Measurements from ENCODE around the gene HACL1. TPM values are rescaled to one million over a fixed set of nuclear protein-coding genes. Genes with fewer than 3 reads are reported as not detected.
"Not testable (repeated sequence)": the region's sequence is repeated elsewhere in the genome, so short reads cannot be mapped to it uniquely, and the experiment has no call there.

Gene HACL1
- total and polyA plus RNA-seq, 4 experiments from 2014 or later: 36.8 to 44.4 (median 40.6) TPM

GRCh38 chr3:15614958-15615357 lies 13.6 kb upstream of the HACL1 start:
- no peak overlapping the region for H3K4me3 ChIP-seq (ENCODE audit: low read length in 2 of 2)
- no peak overlapping the region for H3K27ac ChIP-seq (ENCODE audit: low read depth, low read length)
- ChIA-PET CTCF (ENCODE audit: partially characterized antibody) (no interaction called here), POLR2A (ENCODE audit: partially characterized antibody) (no interaction called here)
- no peaks in the 10 kb centered on the region for H3K27me3 ChIP-seq (ENCODE audit: insufficient read depth, low read length)
- H3K36me3 Mint-ChIP-seq: peaks cover 11 to 27% of the 10 kb centered on the region in 2 donors
- peak overlapping the region in 1 of 7 donors; percentile 52 for H3K27ac Mint-ChIP-seq
- no peaks in the 10 kb centered on the region for H3K4me1 ChIP-seq (ENCODE audit: insufficient read depth, low read length)
- H3K9me3 ChIP-seq (ENCODE audit: control insufficient read depth in 1 of 2, low read length in 2 of 2): no peaks in the 10 kb centered on the region
- no peaks in the 10 kb centered on the region for H3K27me3 Mint-ChIP-seq
- no peaks in the 10 kb centered on the region for H3K36me3 ChIP-seq (ENCODE audit: insufficient read depth, low read length)
- DNase-seq: no peak
- peaks cover 5 to 19% (median 8%) of the 10 kb centered on the region in 4 donors for H3K4me1 Mint-ChIP-seq
- intact Hi-C loops (cut with micrococcal nuclease): no loop called here
- H3K4me3 Mint-ChIP-seq: no peak overlapping the region
- peaks cover 2 to 15% (median 12%) of the 10 kb centered on the region in 8 donors for H3K9me3 Mint-ChIP-seq

DNA sequence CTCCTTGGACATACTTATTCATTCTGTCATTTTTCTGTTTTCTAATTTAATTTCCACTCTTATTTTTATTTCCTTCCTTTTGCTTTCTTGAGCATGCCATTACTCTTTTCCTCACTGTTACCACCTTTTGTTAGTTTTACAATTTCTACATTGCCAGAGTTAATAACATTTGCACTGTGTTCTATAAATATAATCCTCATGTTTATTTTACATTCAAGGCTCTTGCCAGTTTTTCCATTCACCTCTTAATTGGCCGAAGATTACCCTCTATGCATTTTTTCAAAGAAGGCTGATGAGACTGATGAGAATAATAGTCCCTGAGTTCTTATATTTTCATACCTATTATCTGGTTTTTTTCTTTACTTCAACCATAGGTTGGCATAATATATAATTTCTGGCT lies 10.6 kb upstream of the HACL1 start:
- POLR2A ChIA-PET (ENCODE audit: partially characterized antibody): interaction anchor here (2.4 kb wide), 1 partner anchor 10 kb away, joined by 10 read pairs; the partner anchor contains the start of genes BTD and HACL1
- CTCF ChIA-PET (ENCODE audit: partially characterized antibody): interaction anchor here (1.3 kb wide), 1 partner anchor 15 kb away, joined by 4 read pairs; no protein-coding TSS in a partner anchor

GRCh38 chr3:15611018-15611417 lies 9.6 kb upstream of the HACL1 start:
- no peak overlapping the region for H3K4me3 ChIP-seq (ENCODE audit: low read length in 2 of 2)
- intact Hi-C loops (cut with micrococcal nuclease): no loop called here
- no peaks in the 10 kb centered on the region for H3K36me3 ChIP-seq (ENCODE audit: insufficient read depth, low read length)
- Mint-ChIP-seq H3K27ac (no peak overlapping the region), H3K36me3 (peaks cover 8 to 31% of the 10 kb centered on the region in 2 donors), H3K9me3 (no peaks in the 10 kb centered on the region), H3K4me1 (peaks cover 3 to 18% (median 12%) of the 10 kb centered on the region in 4 donors), H3K4me3 (no peak overlapping the region), H3K27me3 (no peaks in the 10 kb centered on the region)
- DNase-seq: no peak
- H3K27me3 ChIP-seq (ENCODE audit: insufficient read depth, low read length): no peaks in the 10 kb centered on the region
- H3K27ac ChIP-seq (ENCODE audit: low read depth, low read length): no peak overlapping the region
- POLR2A ChIA-PET (ENCODE audit: partially characterized antibody): interaction anchor here (0.8 to 2.4 kb wide), 2 partner anchors 9 to 13 kb away, joined by 3 to 10 read pairs; partner anchors contain the start of genes BTD and HACL1
- CTCF ChIA-PET (ENCODE audit: partially characterized antibody): interaction anchor here (1.2 to 1.5 kb wide), 3 partner anchors 9 to 19 kb away, joined by 3 to 4 read pairs (median 4); partner anchors contain the start of genes BTD and HACL1
- H3K4me1 ChIP-seq (ENCODE audit: insufficient read depth, low read length): no peaks in the 10 kb centered on the region
- H3K9me3 ChIP-seq (ENCODE audit: control insufficient read depth in 1 of 2, low read length in 2 of 2): no peaks in the 10 kb centered on the region

More for the DNA sequence above, 10.6 kb upstream of the HACL1 start:
- Histone ChIP-seq H3K9me3 (ENCODE audit: control insufficient read depth in 1 of 2, low read length in 2 of 2) (no peaks in the 10 kb centered on the region), H3K27me3 (ENCODE audit: insufficient read depth, low read length) (no peaks in the 10 kb centered on the region), H3K27ac (ENCODE audit: low read depth, low read length) (no peak overlapping the region), H3K4me1 (ENCODE audit: insufficient read depth, low read length) (no peaks in the 10 kb centered on the region), H3K36me3 (ENCODE audit: insufficient read depth, low read length) (no peaks in the 10 kb centered on the region), H3K4me3 (ENCODE audit: low read length in 2 of 2) (no peak overlapping the region)
- DNase-seq: no peak
- H3K4me1 Mint-ChIP-seq: peaks cover 4 to 18% (median 12%) of the 10 kb centered on the region in 4 donors
- peaks cover 6 to 25% of the 10 kb centered on the region in 2 donors for H3K36me3 Mint-ChIP-seq
- peak overlapping the region in 1 of 7 donors; percentile 2 for H3K27ac Mint-ChIP-seq
- H3K4me3 Mint-ChIP-seq: no peak overlapping the region
- H3K9me3 Mint-ChIP-seq: no peaks in the 10 kb centered on the region
- no peaks in the 10 kb centered on the region for H3K27me3 Mint-ChIP-seq
- intact Hi-C loops (cut with micrococcal nuclease): no loop called here

DNA sequence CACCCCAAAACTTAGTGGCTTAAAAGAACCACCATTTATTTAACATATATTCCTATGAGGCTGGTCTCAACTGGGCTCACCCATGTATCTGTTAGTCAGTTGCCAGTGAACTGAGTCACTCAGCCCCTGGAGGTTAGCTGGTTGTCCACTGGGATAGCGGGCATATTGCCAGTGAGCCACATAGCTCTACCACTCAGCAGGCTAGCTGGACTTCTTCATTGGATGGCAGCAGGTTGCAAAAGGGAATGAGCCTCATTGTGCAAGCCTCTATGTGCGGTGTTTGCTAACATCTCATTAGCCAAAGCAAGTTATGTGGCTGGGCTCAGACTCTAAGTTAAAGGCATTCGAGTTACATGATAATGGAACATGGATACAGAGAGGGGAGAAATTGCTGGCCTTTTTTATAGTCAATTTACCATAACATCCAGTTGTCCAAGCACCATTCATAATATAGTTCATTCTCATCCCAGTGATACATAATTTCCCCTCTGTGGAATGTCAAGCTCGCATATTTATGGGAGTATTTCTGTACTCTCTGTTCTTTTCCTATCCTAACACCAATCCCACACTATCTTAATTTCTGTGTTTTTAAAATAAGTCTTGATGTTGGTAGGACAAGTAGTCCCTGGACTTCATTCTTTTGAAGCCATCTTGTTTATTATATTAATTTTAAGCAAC lies 8.9 kb upstream of the HACL1 start:
- POLR2A ChIA-PET (ENCODE audit: partially characterized antibody): interaction anchor here (2.4 kb wide), 1 partner anchor 9 kb away, joined by 10 read pairs; the partner anchor contains the start of genes BTD and HACL1
- CTCF ChIA-PET (ENCODE audit: partially characterized antibody): interaction anchor here (1.2 to 1.5 kb wide), 2 partner anchors 9 to 20 kb away, joined by 3 to 4 read pairs; partner anchors contain the start of genes BTD and HACL1
- Histone ChIP-seq H3K4me3 (ENCODE audit: low read length in 2 of 2) (no peak overlapping the region), H3K9me3 (ENCODE audit: control insufficient read depth in 1 of 2, low read length in 2 of 2) (no peaks in the 10 kb centered on the region), H3K27ac (ENCODE audit: low read depth, low read length) (no peak overlapping the region), H3K36me3 (ENCODE audit: insufficient read depth, low read length) (no peaks in the 10 kb centered on the region), H3K4me1 (ENCODE audit: insufficient read depth, low read length) (no peaks in the 10 kb centered on the region), H3K27me3 (ENCODE audit: insufficient read depth, low read length) (no peaks in the 10 kb centered on the region)
- Mint-ChIP-seq H3K9me3 (no peaks in the 10 kb centered on the region), H3K36me3 (peaks cover 9 to 29% of the 10 kb centered on the region in 2 donors), H3K4me3 (no peak overlapping the region), H3K27ac (no peak overlapping the region), H3K27me3 (no peaks in the 10 kb centered on the region), H3K4me1 (peaks cover 3 to 18% (median 12%) of the 10 kb centered on the region in 4 donors)
- DNase-seq: no peak
- intact Hi-C loops (cut with micrococcal nuclease): no loop called here

GRCh38 chr3:15606434-15606891 lies 5.1 kb upstream of the HACL1 start:
- intact Hi-C loops (cut with micrococcal nuclease): no loop called here
- no peak overlapping the region for H3K4me3 Mint-ChIP-seq

GRCh38 chr3:15604584-15604983 lies 3.2 kb upstream of the HACL1 start:
- Mint-ChIP-seq H3K36me3 (peaks cover 36 to 42% of the 10 kb centered on the region in 2 donors), H3K27ac (peak overlapping the region in 1 of 7 donors; percentile 57), H3K4me3 (peak overlapping the region in 2 of 8 donors; percentile 20 to 46), H3K4me1 (peaks cover 20 to 52% (median 32%) of the 10 kb centered on the region in 4 donors)
- CTCF ChIA-PET (ENCODE audit: partially characterized antibody); H3K27me3 Mint-ChIP-seq; H3K4me3 ChIP-seq (ENCODE audit: low read length in 2 of 2); POLR2A ChIA-PET (ENCODE audit: partially characterized antibody); H3K9me3 ChIP-seq (ENCODE audit: control insufficient read depth in 1 of 2, low read length in 2 of 2); H3K27ac ChIP-seq (ENCODE audit: low read depth, low read length); H3K27me3 ChIP-seq (ENCODE audit: insufficient read depth, low read length); H3K9me3 Mint-ChIP-seq; H3K36me3 ChIP-seq (ENCODE audit: insufficient read depth, low read length); DNase-seq: not testable (repeated sequence)
- intact Hi-C loops (cut with micrococcal nuclease): loop anchor here (5.0 kb wide), 2 partner anchors 253 to 657 kb away; partner anchors contain the start of gene NR2C2
- peaks cover 24% of the 10 kb centered on the region for H3K4me1 ChIP-seq (ENCODE audit: insufficient read depth, low read length)

More at GRCh38 chr3:15606434-15606891, 5.1 kb upstream of the HACL1 start:
- ChIA-PET CTCF (ENCODE audit: partially characterized antibody) (no interaction called here), POLR2A (ENCODE audit: partially characterized antibody) (no interaction called here)
- H3K9me3 ChIP-seq (ENCODE audit: control insufficient read depth in 1 of 2, low read length in 2 of 2): no peaks in the 10 kb centered on the region
- H3K27ac Mint-ChIP-seq: no peak overlapping the region
- H3K36me3 Mint-ChIP-seq: peaks cover 25 to 40% of the 10 kb centered on the region in 2 donors
- H3K4me1 Mint-ChIP-seq: peaks cover 12 to 33% (median 17%) of the 10 kb centered on the region in 4 donors
- no peaks in the 10 kb centered on the region for H3K36me3 ChIP-seq (ENCODE audit: insufficient read depth, low read length)
- H3K27ac ChIP-seq (ENCODE audit: low read depth, low read length): no peak overlapping the region
- no peak for DNase-seq
- no peak overlapping the region for H3K4me3 ChIP-seq (ENCODE audit: low read length in 2 of 2)
- peaks cover 0 to 2% (median 0%) of the 10 kb centered on the region in 8 donors for H3K9me3 Mint-ChIP-seq
- H3K27me3 Mint-ChIP-seq: no peaks in the 10 kb centered on the region
- H3K4me1 ChIP-seq (ENCODE audit: insufficient read depth, low read length): peaks cover 10% of the 10 kb centered on the region
- no peaks in the 10 kb centered on the region for H3K27me3 ChIP-seq (ENCODE audit: insufficient read depth, low read length)

GRCh38 chr3:15602816-15603215 lies 1.4 kb upstream of the HACL1 start:
- H3K4me1 Mint-ChIP-seq: peaks cover 28 to 61% (median 46%) of the 10 kb centered on the region in 4 donors
- H3K4me3 ChIP-seq (ENCODE audit: low read length in 2 of 2); H3K27me3 Mint-ChIP-seq; H3K27me3 ChIP-seq (ENCODE audit: insufficient read depth, low read length); H3K9me3 ChIP-seq (ENCODE audit: control insufficient read depth in 1 of 2, low read length in 2 of 2); CTCF ChIA-PET (ENCODE audit: partially characterized antibody); H3K9me3 Mint-ChIP-seq; DNase-seq: not testable (repeated sequence)
- intact Hi-C loops (cut with micrococcal nuclease): loop anchor here (5.0 kb wide), 2 partner anchors 254 to 656 kb away; partner anchors contain the start of gene NR2C2
- Histone ChIP-seq H3K27ac (ENCODE audit: low read depth, low read length) (peak overlapping the region; percentile 83), H3K36me3 (ENCODE audit: insufficient read depth, low read length) (peaks cover 14% of the 10 kb centered on the region), H3K4me1 (ENCODE audit: insufficient read depth, low read length) (peaks cover 37% of the 10 kb centered on the region)
- peak overlapping the region; percentile 24 to 100 (median 99) for H3K27ac Mint-ChIP-seq
- peaks cover 47 to 49% of the 10 kb centered on the region in 2 donors for H3K36me3 Mint-ChIP-seq
- POLR2A ChIA-PET (ENCODE audit: partially characterized antibody): interaction anchor here (1.3 kb wide), 1 partner anchor 27 kb away, joined by 3 read pairs; no protein-coding TSS in a partner anchor
- peak overlapping the region; percentile 70 to 100 (median 99) for H3K4me3 Mint-ChIP-seq

Measured in CD4-positive, alpha-beta memory T cell (primary cell).